OCI-LY1 (cell line): ENCODE results near the gene MPPED1.

ENCODE experiments used
- H2AFZ ChIP-seq: fragments of 200-600 bp; sonication (generic), shearing (Covaris generic); 2 replicates; pipeline ENCODE4 v1.6.0; 2014; ENCODE audit warnings: antibody characterized with exemption, mild to moderate bottlenecking, low read length
- H3F3A ChIP-seq: fragments of 200-600 bp; sonication (generic), shearing (Covaris generic); 2 replicates; pipeline ENCODE4 v1.6.0; 2014; ENCODE audit warnings: mild to moderate bottlenecking, antibody characterized with exemption, low read length, moderate library complexity; ENCODE audit not compliant: insufficient read depth
- H3K27ac ChIP-seq: fragments of 200-600 bp; sonication (generic); 2 replicates; pipeline ENCODE4 v1.5.1; 2014; ENCODE audit warnings: low read length, mixed run types, mild to moderate bottlenecking, low read depth; ENCODE audit not compliant: poor library complexity, severe bottlenecking
- H3K27me3 ChIP-seq: fragments of 200-600 bp; sonication (generic); 2 replicates; pipeline ENCODE4 v1.6.0; 2014; ENCODE audit warnings: antibody characterized with exemption, mild to moderate bottlenecking, low read length, moderate library complexity; ENCODE audit not compliant: insufficient read depth
- H3K36me3 ChIP-seq: fragments of 200-600 bp; sonication (generic); 2 replicates; pipeline ENCODE4 v1.6.1; 2014; ENCODE audit warnings: mild to moderate bottlenecking, antibody characterized with exemption, low read length, moderate library complexity, mixed read lengths; ENCODE audit not compliant: insufficient read depth
- H3K4me1 ChIP-seq: fragments of 200-600 bp; sonication (generic); 2 replicates; pipeline ENCODE4 v1.5.1; 2014; ENCODE audit warnings: mild to moderate bottlenecking, low read length, moderate library complexity; ENCODE audit not compliant: insufficient read depth, severe bottlenecking
- H3K4me2 ChIP-seq: fragments of 200-600 bp; sonication (generic), shearing (Covaris generic); 2 replicates; pipeline ENCODE4 v1.6.1; 2014; ENCODE audit warnings: low read length
- H3K4me3 ChIP-seq: fragments of 200-600 bp; sonication (generic); 2 replicates; pipeline ENCODE4 v1.5.1; 2014; ENCODE audit warnings: low read length, low read depth, mild to moderate bottlenecking, mixed read lengths; ENCODE audit not compliant: poor library complexity, severe bottlenecking
- H3K79me2 ChIP-seq: fragments of 200-600 bp; shearing (Covaris generic); 2 replicates; pipeline ENCODE4 v1.6.1; 2016; ENCODE audit warnings: mixed run types, low read length, mixed read lengths; ENCODE audit not compliant: insufficient read depth
- H3K9ac ChIP-seq: fragments of 200-600 bp; sonication (generic), shearing (Covaris generic); 2 replicates; pipeline ENCODE4 v1.6.1; 2014; ENCODE audit warnings: mild to moderate bottlenecking, low read length, mixed read lengths
- H3K9me2 ChIP-seq: fragments of 200-600 bp; sonication (generic), shearing (Covaris generic); 2 replicates; pipeline ENCODE4 v1.6.1; 2014; ENCODE audit warnings: low read depth, mild to moderate bottlenecking, low read length, mixed read lengths
- H3K9me3 ChIP-seq: fragments of 200-600 bp; shearing (Covaris generic); 2 replicates; pipeline ENCODE4 v1.6.1; 2014; ENCODE audit warnings: low read length, mixed read lengths
- H4K20me1 ChIP-seq: fragments of 200-600 bp; sonication (generic), shearing (Covaris generic); 2 replicates; pipeline ENCODE4 v1.6.0; 2016; ENCODE audit warnings: mild to moderate bottlenecking, low read length; ENCODE audit not compliant: insufficient read depth
- CTCF ChIP-seq: fragments of 200-600 bp; sonication (generic), shearing (Covaris generic); IDR thresholded peaks from 2 replicates; pipeline ENCODE4 v1.5.1; 2017; ENCODE audit warnings: mild to moderate bottlenecking, antibody characterized with exemption, low read length, moderate library complexity, mixed read lengths
- EZH2 ChIP-seq: fragments of 200-600 bp; sonication (generic), shearing (Covaris generic); IDR thresholded peaks from 2 replicates; pipeline ENCODE4 v1.8.0; 2017; ENCODE audit warnings: borderline replicate concordance, mixed run types, mild to moderate bottlenecking, antibody characterized with exemption, low read length, moderate library complexity, mixed read lengths

The MPPED1 gene

GRCh38 chr22:43376765-43377547 lies 34.9 kb upstream of the MPPED1 start:
- Histone ChIP-seq H3K9me3 (no peaks in the 10 kb centered on the region), H4K20me1 (no peaks in the 10 kb centered on the region), H3K4me2 (no peak overlapping the region), H3K79me2 (no peaks in the 10 kb centered on the region), H3K27ac (no peak overlapping the region), H3K9me2 (no peaks in the 10 kb centered on the region), H3K4me3 (no peak overlapping the region), H2AFZ (no peak overlapping the region), H3K27me3 (no peaks in the 10 kb centered on the region; the same call in 1 of the 2 replicates), H3F3A (no peaks in the 10 kb centered on the region), H3K36me3 (no peaks in the 10 kb centered on the region), H3K4me1 (no peaks in the 10 kb centered on the region), H3K9ac (no peak overlapping the region)
- no peak for TF ChIP-seq CTCF
- TF ChIP-seq EZH2, result no peak

GRCh38 chr22:43377548-43377895 lies 34.3 kb upstream of the MPPED1 start:
- no peak overlapping the region for H3K9ac ChIP-seq
- H3K9me2 ChIP-seq, result no peaks in the 10 kb centered on the region
- no peaks in the 10 kb centered on the region for H3K9me3 ChIP-seq
- no peaks in the 10 kb centered on the region for H3K36me3 ChIP-seq
- TF ChIP-seq CTCF (no peak), EZH2 (no peak)
- no peaks in the 10 kb centered on the region for H4K20me1 ChIP-seq
- no peaks in the 10 kb centered on the region for H3K4me1 ChIP-seq
- H3K27me3 ChIP-seq, result no peaks in the 10 kb centered on the region; the same call in 1 of the 2 replicates
- H3K4me2 ChIP-seq, result no peak overlapping the region
- H3K79me2 ChIP-seq, result no peaks in the 10 kb centered on the region
- no peak overlapping the region for H3K4me3 ChIP-seq
- no peaks in the 10 kb centered on the region for H3F3A ChIP-seq
- no peak overlapping the region for H3K27ac ChIP-seq
- no peak overlapping the region for H2AFZ ChIP-seq

GRCh38 chr22:43377896-43378704 lies 33.7 kb upstream of the MPPED1 start:
- TF ChIP-seq EZH2 (no peak), CTCF (no peak)
- H3K4me2 ChIP-seq, result no peak overlapping the region
- no peak overlapping the region for H3K4me3 ChIP-seq

More at GRCh38 chr22:43377896-43378704, 33.7 kb upstream of the MPPED1 start:
- no peaks in the 10 kb centered on the region for H3K36me3 ChIP-seq
- H4K20me1 ChIP-seq, result no peaks in the 10 kb centered on the region
- H3K9me3 ChIP-seq, result no peaks in the 10 kb centered on the region
- H2AFZ ChIP-seq, result no peak overlapping the region
- no peak overlapping the region for H3K9ac ChIP-seq
- H3K9me2 ChIP-seq, result no peaks in the 10 kb centered on the region
- no peaks in the 10 kb centered on the region for H3F3A ChIP-seq
- H3K79me2 ChIP-seq, result no peaks in the 10 kb centered on the region
- H3K27ac ChIP-seq, result no peak overlapping the region
- H3K27me3 ChIP-seq, result no peaks in the 10 kb centered on the region; the same call in 1 of the 2 replicates
- no peaks in the 10 kb centered on the region for H3K4me1 ChIP-seq
